HG03378 (cell line): ENCODE data around the gene GPS1.

Experiments used
- ATAC-seq: cut with Tn5 transposase; IDR thresholded peaks from one replicate; pipeline ENCODE4 v1.9.1; 2021; ENCODE audit warnings: mild to moderate bottlenecking, moderate library complexity; ENCODE audit not compliant: unreplicated experiment

Gene GPS1

DNA sequence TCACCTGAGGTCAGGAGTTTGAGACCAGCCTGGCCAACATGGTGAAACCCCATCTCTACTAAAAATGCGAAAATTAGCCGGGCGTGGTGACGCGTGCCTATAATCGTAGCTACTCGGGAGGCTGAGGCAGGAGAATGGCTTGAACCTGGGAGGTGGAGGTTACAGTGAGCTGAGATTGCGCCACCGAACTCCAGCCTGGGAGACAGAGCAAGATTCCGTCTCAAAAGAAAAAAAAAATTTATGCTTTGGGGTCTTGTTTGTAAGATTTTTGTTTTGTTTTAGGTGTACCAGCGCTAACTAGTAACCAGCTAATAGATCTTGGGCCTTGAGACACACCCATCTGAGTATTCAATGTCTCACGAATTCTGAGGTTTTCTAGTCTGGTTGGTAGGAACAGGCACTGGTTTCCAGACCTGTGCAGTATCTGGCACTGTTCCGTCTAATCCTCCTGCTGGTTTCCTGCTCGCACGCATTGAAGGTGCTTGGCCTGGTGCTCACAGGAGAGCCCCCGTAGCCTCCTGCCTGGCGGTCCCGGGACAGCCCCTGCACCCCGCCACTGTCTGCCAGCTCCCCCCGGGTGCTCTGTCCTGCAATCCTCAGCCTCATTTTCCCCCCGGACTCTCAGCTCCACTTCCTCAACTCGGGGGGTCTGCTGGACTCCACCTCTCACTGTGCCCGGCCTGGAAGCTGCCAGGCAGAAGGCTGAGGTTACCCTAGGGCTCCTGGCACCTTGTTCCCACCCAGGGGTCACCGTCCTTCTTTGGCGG is 24.5 kb downstream of the GPS1 start:
- no peak for ATAC-seq

DNA sequence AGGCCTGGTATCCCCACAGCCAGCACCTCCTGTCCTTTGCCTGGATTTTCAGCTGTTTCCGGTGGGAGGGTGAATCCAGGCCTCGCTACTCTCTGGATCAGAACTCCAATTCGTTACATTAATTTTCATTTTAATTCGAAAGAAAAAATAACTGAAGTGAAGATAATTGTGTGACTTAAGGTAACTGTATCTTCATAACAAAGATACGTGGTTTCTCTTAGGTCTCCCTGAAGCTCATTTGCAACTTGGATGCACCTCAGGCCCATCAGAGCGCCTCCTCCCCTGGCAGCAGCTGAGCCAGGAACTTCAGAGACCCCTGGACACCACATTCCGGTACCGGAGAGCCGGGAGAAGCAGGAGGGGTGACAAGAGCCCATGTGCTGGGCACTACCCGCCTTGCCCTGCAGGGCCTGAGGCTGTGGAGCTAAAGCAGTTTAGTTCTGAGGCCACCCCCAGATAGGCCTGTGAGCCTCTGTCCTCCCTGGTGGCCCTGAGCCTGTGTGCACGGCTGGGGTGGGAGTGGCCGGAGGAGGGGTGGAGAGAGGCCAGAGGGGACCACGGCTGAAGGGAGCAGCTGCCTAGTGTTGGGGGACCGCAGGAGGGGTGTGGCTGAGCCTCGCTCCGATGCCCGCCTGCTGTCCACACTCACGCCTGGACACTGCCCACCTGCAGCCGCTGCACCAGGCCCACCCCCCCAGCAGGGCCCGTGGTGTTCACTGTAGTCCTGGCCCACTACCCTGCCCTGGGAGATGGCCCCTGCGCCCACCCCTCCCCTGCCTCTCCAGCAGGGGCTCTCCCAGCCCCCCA is 25.3 kb downstream of the GPS1 start:
- ATAC-seq: no peak

DNA sequence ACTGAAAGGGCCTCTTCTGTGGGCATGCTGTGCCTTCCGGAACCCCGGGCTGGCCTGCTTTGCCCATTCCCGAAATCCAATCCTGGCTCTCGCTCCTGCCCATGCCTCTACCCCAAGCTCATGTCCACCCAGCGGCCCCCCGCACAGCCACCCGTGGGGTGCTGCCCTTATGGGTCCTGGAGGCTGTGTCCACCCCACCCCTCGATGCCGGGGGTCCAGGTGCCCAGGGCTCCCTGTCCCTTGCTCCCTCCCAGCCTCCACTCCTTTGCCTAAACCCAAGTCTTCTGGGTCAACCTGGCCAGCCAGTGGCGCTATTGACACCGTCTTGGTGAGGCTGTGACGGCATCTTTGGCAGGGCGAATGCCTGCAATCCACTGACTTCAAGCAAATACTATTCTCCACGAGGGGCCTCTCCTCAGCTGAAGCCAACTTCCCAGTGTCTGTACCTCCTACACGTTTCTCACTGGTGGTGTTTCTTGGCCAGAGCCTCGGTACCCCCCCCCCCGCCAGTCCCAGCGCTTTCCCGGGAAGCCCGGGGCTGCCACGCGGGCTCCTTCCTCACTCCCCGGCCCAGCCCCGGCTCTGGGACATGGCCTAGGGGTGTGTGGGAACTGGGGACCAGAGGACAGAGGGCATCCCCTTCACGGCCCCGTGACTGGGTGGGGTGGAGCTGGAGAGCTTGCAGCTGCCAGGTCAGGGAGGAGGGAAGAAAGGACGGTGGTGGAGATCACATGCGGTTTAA is 26.1 kb downstream of the GPS1 start:
- no peak for ATAC-seq

DNA sequence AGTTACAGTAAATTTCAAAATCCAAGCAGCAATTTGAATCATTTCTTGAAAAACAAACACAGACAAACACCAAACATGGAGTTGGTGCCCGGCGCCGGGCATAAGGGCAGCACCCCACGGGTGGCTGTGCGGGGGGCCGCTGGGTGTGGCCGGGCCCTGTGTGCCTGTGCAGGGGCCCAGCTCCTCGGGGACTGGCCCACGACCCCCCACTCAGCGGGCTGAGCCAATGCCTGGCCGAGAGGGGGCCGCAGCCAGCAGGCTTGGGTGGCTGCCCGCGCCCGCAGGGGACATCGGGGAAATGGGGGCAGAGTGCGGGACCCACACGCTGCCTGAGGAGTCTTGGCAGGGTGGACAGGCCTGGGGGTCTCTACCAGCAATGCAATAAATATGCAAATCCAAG is 26.7 kb downstream of the GPS1 start:
- no peak for ATAC-seq

DNA sequence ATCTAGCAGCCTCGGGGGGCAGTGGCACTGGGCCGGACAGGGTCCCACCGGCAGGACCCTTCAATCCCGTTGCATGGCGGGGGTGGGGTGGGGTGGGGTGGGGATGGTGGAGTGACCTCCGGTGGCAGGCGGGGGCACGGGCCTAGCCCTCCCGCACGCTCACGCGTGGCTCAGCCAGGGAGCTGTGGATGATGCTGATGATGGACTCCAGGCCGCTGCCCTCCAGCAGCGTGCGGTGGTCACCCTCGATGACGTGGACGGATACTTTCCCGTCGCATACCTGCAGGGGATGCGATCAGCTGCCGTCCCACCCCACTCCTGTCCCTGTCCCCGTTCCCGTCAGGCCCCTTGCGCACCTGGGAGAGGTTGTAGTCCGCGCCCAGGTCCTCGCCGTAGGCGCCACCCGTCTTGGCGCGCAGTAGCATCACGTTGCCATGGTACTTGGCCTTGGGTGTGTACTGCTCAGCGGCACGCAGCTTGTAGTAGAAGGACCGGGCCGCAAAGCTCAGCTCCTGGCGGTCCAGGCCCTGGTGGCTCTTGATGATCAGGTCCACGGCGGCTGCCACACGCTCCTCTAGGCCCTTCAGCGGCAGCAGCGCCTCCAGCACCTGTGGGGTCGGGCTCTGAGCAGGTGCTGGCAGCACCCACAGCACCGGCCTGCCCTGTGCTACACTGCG is 27.4 kb downstream of the GPS1 start:
- no peak for ATAC-seq

DNA sequence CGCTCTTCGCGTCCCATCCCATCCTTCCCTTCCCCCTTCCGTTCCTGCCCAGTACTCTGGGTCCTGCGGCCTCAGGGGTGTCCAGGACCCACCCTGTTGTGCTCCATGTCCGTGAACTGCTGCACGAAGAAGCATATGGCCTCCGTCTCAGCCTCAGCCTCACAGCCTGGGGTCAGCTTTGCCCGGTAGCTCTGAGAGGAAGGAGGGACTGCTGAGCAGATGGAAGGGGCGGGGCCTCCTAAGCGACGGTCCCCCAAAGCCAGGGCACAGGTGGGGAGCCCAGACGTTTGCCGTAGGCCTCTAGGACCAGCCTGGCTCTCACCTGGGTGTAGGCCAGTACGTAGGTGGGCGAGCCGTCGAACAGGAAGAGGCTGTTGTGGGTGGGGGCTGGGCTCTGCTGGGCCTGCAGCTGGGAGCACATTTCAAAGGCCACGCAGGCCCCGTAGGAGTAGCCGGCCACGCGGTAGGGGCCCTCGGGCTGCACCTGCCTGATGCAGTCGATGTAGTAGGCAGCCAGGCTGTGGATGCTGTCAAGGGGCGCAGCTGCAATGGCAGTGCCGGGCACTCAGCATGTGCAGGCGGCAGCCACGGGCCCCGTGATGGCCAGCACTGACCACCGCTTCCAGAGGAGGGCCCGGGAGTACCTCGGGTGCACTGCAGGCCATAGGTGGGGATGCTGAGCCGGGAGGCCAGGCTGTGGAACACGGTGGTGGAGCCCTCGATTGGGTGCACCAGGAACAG is 28.5 kb downstream of the GPS1 start:
- no peak for ATAC-seq

DNA sequence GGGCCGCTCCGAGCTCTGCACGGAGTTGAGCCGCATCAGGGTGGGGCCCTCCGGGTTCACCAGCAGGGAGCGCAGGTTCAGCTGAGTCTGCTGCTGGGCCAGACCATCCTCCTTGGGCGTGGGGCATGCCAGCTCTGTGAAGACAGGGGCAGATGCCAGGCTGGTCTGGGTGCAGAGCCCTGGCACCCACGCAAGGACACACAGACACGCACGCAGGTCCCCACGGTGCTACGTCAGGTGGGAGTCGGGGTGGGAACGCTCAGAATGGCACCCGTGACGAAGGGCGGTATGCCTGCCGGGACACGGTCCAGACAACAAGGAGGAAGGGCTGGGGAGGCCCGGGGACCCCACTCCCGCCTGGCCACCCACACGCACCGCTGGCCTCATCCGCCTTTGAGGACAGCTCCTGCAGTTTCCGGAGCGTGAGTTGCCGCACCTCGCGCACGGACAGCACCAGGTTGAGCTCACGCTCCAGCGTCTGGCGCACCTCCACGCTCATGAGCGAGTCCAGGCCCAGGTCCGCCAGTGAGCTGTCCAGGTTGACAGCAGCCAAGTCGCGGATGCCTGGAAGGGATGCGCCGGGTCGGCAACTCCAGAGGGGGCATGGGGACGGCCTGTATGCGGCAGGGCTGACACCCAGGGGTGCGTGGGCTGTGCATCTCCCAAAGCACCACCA is 29.2 kb downstream of the GPS1 start:
- ATAC-seq: no peak

DNA sequence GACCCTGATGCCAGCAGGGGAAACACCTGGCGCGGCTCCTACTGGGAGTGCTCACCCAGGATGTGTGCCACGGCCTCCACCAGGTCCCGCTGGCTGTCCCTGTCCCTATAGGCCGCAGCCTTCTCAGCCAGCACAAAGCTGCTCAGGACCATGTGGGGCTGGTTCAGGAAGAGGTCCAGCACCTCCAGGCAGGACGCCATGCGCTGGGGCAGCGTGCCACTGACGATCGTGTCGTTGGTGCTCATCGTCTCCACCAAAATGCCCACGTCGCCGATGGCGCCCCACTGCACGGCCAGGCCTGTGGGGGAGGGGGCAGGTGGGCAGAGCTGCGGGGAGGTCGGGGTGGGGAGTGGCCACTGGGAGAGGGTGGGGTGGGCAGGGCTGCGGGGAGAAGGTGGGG is 29.8 kb downstream of the GPS1 start:
- ATAC-seq: no peak

DNA sequence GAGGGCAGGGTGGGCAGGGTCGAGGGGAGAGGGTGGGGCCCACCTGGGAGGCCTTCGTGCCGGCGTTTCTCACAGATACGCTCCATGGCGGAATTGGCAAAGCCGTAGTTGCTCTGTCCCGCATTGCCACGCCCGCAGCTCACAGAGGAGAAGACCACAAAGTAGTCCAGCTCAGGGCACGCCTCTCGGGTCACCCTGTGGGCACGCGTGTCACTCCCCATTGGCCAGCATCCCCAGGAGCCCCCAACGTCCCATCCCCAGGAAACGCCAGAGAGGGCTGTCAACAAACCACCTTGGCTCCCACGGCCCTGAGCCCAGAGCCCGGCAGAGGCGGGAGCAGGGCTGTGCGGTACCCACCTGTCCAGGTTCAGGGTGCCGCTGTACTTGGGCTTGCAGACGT is 30.3 kb downstream of the GPS1 start:
- ATAC-seq: no peak

DNA sequence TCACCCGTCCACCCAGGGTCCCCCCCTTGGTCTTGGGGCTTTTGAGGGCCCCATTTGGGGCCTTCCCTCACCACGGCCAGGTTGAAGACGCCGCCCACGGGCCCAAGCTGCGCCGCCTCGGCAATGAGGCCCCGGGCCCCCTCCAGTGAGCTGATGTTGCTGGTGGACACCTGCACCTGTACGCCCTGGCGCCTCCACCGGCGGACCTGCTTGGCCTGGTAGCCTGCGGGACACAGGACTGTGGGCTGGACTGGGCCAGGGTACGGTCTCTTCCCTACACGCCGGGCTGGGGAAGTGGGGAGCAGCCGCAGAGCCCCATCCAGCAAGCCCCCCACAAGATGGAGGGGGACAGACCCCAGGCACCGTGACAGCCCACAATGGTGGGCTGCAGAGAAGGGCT is 30.8 kb downstream of the GPS1 start:
- ATAC-seq: no peak

DNA sequence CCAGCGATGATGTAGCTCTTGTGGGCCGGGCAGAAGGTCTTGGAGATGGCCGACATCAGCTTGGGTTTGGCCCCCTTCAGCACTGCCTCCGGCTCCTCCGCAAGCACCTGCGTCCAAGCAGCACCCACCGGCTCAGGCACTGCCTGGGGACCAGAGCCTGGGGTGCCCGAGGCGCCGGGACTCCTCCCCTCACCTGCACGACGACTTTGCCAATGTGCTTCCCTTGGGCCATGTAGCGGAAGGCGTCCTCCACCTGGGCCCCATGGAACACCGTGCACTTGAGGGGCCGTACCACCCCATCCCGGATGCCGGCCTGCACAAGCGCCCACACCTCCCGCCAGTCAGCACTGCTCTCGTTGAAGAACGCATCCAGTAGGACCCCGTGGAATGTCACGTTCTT is 31.3 kb downstream of the GPS1 start:
- no peak for ATAC-seq

DNA sequence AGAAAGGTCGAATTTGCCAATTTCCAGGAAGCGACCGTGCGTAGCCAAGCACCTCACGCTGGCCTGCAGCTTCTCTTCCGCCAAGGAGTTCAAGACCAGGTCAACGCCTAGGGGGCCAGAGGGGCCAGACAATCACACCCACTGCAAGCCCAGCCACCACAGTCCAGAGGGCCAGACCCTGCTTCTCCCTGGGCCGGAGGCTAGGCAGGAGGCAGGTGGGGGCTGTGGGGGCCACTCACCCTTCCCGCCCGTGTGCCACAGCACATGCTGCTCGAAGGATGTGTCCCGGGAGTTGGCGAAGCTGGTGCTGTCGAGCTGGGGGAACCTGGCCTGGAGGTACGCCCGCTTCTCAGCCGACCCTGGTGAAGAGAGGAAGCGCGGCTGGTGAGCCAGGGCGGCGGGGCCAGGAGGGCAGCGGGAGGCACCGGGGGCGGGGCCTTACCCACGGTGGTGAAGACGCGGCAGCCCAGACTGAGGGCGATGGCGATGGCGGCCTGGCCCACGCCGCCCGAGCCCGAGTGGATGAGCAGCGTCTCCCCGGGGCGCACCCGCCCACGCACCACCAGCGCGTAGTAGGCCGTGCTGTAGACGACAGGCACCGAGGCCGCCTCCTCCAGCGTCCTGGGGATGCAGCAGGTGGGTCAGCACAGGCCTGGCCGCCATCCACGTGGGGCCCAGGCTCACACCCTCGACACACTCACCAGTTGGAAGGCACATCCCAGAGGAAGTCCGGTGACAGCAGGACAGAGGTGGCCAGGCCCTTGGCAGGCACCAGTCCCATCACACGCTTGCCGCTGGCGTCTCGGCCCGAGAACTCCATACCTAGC is 32.0 kb downstream of the GPS1 start:
- no peak for ATAC-seq

DNA sequence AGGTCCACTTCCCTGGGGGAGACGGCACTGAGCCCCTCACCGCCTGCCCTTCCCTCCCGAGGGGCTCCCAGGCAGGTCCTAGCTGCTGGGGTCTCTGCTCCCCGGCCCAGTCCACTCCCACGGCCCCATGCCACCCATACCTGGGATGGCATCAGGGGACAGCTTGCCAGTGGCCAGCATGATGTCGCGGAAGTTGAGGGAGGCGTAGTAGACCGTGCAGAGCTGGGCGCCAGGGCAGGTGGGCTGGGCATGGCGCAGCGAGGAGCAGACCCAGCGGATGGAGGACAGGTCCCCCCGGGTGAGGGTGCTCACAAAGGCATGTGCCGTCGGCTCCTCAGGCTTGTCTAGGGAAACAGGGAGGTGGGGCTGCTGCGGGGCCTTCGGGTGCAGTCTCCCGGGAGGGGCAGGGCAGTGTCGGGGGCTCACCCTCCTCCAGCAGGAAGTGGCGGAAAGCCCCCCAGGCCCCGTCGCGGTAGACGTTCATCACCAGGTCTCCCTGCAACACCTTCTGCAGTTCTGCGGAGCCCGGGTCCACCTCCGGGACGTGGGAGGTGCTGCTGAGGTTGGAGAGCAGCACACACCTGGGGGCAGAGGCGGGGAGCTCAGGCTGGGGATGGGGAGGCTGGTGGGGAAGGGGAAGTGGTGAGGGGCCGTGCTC is 32.8 kb downstream of the GPS1 start:
- ATAC-seq: no peak

DNA sequence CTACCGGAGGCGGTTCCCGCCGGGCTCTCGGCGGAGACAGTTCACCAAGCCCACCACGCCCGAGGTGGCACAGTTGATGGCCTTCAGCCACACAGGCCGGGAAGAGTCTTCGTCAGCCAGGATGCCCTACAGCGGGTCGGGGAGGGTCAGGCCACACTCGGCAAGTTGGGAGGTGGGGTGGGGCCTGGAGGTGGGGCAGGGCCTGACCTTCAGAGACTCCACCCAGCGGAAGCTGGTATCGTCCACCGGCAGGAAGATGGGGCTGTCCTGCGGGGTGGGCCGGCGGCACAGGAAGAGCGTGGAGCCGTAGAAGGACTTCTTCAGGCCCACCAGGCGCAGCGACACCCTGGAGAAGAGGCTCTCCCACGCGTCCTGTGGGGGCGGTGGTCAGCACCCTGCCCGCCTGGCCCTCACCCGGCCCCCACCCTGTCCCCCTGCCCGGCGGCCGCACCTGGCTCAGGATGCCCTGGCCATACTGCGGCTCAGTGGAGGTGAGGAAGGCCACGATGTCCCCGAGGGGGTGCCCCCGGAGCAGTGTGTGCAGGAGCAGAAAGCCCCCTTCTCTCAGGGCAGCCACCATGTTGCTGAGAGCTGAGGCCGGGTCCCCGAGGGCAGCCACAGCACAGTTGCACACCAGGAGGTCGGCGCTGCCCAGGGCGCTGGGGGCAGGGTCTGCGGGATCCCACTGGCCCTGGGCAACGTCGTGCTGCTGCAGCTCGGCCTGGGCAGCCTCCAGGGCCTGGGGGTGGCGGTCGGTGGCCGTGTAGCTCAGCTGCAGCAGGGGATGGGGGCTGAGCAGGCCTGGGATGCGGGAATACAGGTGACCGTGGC is 33.5 kb downstream of the GPS1 start:
- ATAC-seq: no peak

DNA sequence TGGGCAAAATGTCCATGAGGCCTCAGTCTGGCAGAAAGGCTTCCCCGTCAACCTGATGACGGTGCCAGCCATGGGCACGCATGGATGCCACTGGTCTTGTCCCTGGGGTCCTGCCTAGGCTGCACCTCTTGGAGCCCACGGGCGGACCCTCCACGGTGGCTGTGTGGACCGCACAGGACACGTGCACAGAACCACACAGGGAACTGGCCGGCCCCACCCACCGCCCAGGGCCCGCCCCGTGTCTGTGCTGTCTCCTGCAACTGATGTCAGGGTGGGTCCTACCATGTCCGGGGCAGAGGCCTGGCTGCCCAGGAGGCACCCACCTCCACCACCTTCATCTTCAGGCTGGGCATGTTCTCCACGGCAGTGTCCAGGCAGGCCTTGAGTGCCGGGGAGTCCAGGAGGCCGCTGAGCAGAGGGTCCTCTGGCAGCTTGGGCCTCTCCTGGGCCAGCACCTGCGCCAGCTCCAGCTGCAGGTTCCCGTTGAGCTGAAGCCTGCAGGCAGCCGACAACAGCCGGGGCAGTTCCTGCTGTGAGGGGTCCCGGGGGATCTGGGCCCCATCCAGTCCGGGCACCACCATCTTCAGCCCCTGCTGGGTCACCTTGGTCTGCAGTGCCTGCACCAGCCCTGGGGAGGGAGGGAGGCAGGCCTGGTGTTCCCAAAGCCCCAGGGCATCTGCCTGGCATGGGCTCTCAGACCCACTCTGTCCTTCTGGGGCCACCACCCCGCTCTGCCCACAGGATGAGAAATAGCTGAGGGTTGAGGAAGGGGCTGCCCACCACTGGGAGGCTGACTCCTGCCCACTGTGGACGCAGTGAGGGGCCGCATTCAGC is 34.5 kb downstream of the GPS1 start:
- no peak for ATAC-seq

DNA sequence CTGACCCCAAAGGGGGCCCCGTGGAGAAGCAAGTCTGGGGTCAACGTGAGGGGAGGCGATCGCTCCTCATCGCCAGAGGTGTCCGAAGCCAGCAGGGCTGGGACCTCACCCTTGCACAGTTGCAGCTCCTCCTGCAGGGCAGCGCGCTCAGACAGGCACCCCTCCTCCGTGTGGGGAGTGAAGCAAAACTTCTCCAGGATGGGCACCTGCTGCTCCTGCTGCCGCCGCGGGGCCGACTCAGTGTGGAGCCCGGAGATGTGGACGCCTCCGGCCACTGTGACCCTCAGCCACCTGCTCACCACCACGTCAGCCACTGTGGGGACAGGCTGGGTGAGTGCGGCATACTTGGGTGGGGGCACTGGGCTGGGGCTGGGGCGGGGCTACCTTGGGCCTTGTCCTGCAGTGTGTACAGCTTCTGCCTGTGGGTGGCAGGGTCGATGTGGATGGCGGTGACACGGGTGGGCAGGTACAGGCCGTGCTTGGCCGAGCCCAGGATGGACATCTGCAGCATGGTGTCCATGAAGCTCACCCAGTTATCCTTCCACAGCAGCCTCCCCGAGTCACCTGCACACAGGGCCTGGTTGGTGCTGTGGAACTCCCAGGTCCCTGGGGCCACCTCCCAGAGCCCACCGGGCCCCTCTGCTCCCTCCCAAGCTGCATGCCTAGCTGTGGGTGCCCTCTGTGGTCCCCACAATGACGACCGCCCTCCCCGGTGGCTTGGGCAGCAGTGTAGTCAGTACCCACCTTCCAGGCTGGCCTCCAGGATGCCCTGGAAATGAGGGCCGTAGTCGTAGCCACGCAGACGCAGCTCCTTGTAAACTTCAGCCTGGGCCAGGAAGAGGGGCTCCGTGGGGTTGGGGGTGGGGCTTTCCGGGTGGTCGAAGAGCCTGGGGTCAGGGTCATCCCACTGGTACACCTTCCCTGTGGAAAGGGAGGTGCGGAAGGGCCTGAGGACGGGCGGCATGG is 35.5 kb downstream of the GPS1 start:
- ATAC-seq: no peak
